SU-DHL-6 (cell line): ENCODE results near the gene ANHX.

ENCODE experiments used
- H2AFZ ChIP-seq: fragments of 200-600 bp; sonication (generic); 2 replicates; pipeline ENCODE4 v1.6.1; 2014; ENCODE audit warnings: low read depth, mild to moderate bottlenecking, moderate library complexity, mixed read lengths, antibody characterized with exemption, low read length; ENCODE audit not compliant: severe bottlenecking
- H3F3A ChIP-seq: fragments of 200-600 bp; shearing (Covaris generic); 2 replicates; pipeline ENCODE4 v1.6.0; 2016; ENCODE audit warnings: antibody characterized with exemption, mild to moderate bottlenecking; ENCODE audit not compliant: insufficient read depth
- H3K27ac ChIP-seq: fragments of 200-600 bp; sonication (generic); 2 replicates; pipeline ENCODE4 v1.5.1; 2016; ENCODE audit warnings: low read depth, mild to moderate bottlenecking, low read length, moderate library complexity, mixed read lengths
- H3K27me3 ChIP-seq: fragments of 200-600 bp; sonication (generic), shearing (Covaris generic); 2 replicates; pipeline ENCODE4 v1.6.0; 2014; ENCODE audit warnings: mild to moderate bottlenecking, low read length
- H3K36me3 ChIP-seq: fragments of 200-600 bp; sonication (generic); 2 replicates; pipeline ENCODE4 v1.6.1; 2014; ENCODE audit warnings: mild to moderate bottlenecking, low read length, mixed read lengths
- H3K4me2 ChIP-seq: fragments of 300-600, 200-600 bp; shearing (Covaris generic), sonication (generic); 2 replicates; pipeline ENCODE4 v1.6.0; 2014; ENCODE audit warnings: low read length, low read depth, mild to moderate bottlenecking; ENCODE audit not compliant: poor library complexity, severe bottlenecking
- H3K4me3 ChIP-seq: fragments of 200-600 bp; sonication (generic); 2 replicates; pipeline ENCODE4 v1.5.1; 2014; ENCODE audit warnings: antibody characterized with exemption, low read length, mild to moderate bottlenecking, mixed read lengths; ENCODE audit not compliant: insufficient read depth, poor library complexity, severe bottlenecking
- H3K79me2 ChIP-seq: fragments of 200-600 bp; sonication (generic); 2 replicates; pipeline ENCODE4 v1.6.1; 2014; ENCODE audit warnings: mild to moderate bottlenecking, low read length, moderate library complexity; ENCODE audit not compliant: insufficient read depth
- H3K9ac ChIP-seq: fragments of 200-600 bp; sonication (generic); 2 replicates; pipeline ENCODE4 v1.7.0; 2014; ENCODE audit warnings: mild to moderate bottlenecking, low read length
- H3K9me2 ChIP-seq: fragments of 200-600 bp; sonication (generic); replicated peaks from 2 replicates; pipeline ENCODE4 v1.6.1; 2014; ENCODE audit warnings: low read length; ENCODE audit not compliant: insufficient read depth
- H3K9me3 ChIP-seq: fragments of 200-600 bp; sonication (generic); 2 replicates; pipeline ENCODE4 v1.6.1; 2014; ENCODE audit warnings: low read length, mixed read lengths; ENCODE audit not compliant: insufficient read depth
- H4K20me1 ChIP-seq: fragments of 200-600 bp; sonication (generic); 2 replicates; pipeline ENCODE4 v1.6.1; 2014; ENCODE audit warnings: low read depth, mild to moderate bottlenecking, antibody characterized with exemption, low read length, moderate library complexity, mixed read lengths
- EZH2phosphoT487 ChIP-seq: fragments of 200-600 bp; sonication (generic), shearing (Covaris generic); conservative IDR thresholded peaks from 2 replicates; pipeline ENCODE4 v1.6.1; 2018; ENCODE audit warnings: mild to moderate bottlenecking, antibody characterized with exemption, low read length, moderate library complexity, mixed read lengths
- TF ChIP-seq, protein P1 (sequence below): fragments of 200-600 bp; sonication (generic); IDR thresholded peaks from one replicate; pipeline ENCODE4 v1.5.1; 2017; ENCODE audit warnings: antibody characterized with exemption, mild to moderate bottlenecking, low read length, moderate library complexity; ENCODE audit not compliant: insufficient read depth, poor library complexity, severe bottlenecking

ANHX gene

DNA sequence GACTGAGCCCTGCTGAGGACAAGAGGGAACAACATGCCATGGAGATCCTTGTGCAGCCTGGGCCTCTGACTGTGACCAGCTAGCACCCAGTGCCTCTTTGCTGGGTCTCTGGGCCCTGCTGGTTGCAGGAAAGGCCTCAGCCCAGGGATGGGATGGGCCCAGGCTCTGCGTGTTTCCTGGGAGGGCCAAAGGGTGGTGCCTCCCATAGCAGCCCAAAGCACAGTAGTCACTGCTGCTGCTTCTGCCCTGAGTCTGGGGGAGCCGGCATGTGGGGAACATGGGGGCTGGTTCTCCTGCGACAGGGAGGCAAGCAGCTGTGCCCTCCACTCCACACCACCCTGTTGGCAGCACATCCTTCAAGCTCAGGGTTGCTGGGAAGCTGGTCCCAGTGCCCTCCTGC, 18.5 kb downstream of the ANHX start:
- H4K20me1 ChIP-seq, result no peaks in the 10 kb centered on the region
- no peaks in the 10 kb centered on the region for H3K79me2 ChIP-seq
- no peak for TF ChIP-seq EZH2phosphoT487
- TF ChIP-seq, protein P1, sequence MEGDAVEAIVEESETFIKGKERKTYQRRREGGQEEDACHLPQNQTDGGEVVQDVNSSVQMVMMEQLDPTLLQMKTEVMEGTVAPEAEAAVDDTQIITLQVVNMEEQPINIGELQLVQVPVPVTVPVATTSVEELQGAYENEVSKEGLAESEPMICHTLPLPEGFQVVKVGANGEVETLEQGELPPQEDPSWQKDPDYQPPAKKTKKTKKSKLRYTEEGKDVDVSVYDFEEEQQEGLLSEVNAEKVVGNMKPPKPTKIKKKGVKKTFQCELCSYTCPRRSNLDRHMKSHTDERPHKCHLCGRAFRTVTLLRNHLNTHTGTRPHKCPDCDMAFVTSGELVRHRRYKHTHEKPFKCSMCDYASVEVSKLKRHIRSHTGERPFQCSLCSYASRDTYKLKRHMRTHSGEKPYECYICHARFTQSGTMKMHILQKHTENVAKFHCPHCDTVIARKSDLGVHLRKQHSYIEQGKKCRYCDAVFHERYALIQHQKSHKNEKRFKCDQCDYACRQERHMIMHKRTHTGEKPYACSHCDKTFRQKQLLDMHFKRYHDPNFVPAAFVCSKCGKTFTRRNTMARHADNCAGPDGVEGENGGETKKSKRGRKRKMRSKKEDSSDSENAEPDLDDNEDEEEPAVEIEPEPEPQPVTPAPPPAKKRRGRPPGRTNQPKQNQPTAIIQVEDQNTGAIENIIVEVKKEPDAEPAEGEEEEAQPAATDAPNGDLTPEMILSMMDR, result no peak
- H3K27ac ChIP-seq, result no peak overlapping the region
- H3F3A ChIP-seq, result no peaks in the 10 kb centered on the region
- H3K27me3 ChIP-seq, result no peaks in the 10 kb centered on the region
- no peak overlapping the region for H3K4me3 ChIP-seq
- no peaks in the 10 kb centered on the region for H3K9me2 ChIP-seq
- no peak overlapping the region for H3K4me2 ChIP-seq
- H3K9me3 ChIP-seq, result peaks cover 64% of the 10 kb centered on the region; the same call in 1 of the 2 replicates
- H2AFZ ChIP-seq, result no peak overlapping the region
- H3K9ac ChIP-seq, result no peak overlapping the region
- H3K36me3 ChIP-seq, result no peaks in the 10 kb centered on the region

DNA sequence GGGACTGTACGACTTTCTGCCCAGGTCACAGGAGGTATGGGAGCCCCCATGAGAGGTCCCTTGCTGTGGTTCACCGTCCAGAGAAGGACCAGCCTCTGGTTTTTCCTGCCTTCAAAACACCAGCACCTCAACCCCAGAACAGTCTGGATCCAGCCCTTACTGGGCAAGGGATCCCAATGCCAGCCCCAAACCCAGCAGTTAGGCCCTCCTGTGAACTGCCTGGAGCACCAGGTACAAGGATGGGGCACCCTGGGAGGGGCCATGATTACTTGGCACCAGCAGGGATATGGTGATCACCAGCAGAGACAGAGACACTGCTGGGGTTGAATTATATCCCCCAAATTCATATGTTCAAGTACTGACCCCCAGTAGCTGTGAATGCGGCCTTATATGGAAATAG, 20.0 kb downstream of the ANHX start:
- H3K27ac ChIP-seq, result no peak overlapping the region
- no peaks in the 10 kb centered on the region for H3K79me2 ChIP-seq
- H3K9ac ChIP-seq, result no peak overlapping the region
- H3F3A ChIP-seq, result no peaks in the 10 kb centered on the region
- no peaks in the 10 kb centered on the region for H3K27me3 ChIP-seq
- H4K20me1 ChIP-seq, result no peaks in the 10 kb centered on the region
- TF ChIP-seq EZH2phosphoT487, result no peak
- TF ChIP-seq, protein P1, result no peak
- no peaks in the 10 kb centered on the region for H3K36me3 ChIP-seq
- H3K9me3 ChIP-seq, result peaks cover 61% of the 10 kb centered on the region; the same call in 1 of the 2 replicates
- no peaks in the 10 kb centered on the region for H3K9me2 ChIP-seq
- no peak overlapping the region for H3K4me3 ChIP-seq
- no peak overlapping the region for H2AFZ ChIP-seq
- H3K4me2 ChIP-seq, result no peak overlapping the region

DNA sequence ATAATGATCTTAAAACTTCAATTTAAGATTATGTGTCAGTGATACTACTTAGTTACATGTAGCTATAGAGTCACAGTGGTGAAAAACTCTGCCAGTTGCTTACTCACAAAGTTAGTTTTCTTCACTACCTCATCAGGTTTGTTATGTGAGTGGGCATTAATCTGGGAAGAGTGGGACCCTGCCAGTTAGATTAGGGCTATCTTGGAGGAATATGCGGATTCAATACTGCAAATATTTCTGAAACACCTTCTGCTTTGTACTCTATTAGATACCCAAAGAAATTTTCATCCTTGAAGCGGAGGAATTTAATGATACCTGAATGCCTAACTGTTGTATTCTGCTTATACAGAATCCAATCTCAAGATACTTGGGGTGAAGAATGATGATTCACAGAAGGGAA, 29.3 kb downstream of the ANHX start:
- Histone ChIP-seq H3F3A (no peaks in the 10 kb centered on the region), H3K27me3 (no peaks in the 10 kb centered on the region), H3K36me3 (peaks cover 16% of the 10 kb centered on the region), H3K9me3 (peaks cover 82% of the 10 kb centered on the region), H3K4me3 (no peak overlapping the region), H2AFZ (no peak overlapping the region), H3K9ac (no peak overlapping the region), H3K79me2 (no peaks in the 10 kb centered on the region), H3K4me2 (no peak overlapping the region), H3K27ac (no peak overlapping the region), H4K20me1 (no peaks in the 10 kb centered on the region), H3K9me2 (no peaks in the 10 kb centered on the region)
- TF ChIP-seq, protein P1, result no peak
- no peak for TF ChIP-seq EZH2phosphoT487
